Astrocyte of the spinal cord (primary cell): ENCODE data around the gene TC2N.
"Not testable (repeated sequence)": the region's sequence is repeated elsewhere in the genome, so short reads cannot be mapped to it uniquely, and the experiment has no call there.

Source experiments
- DNase-seq: peaks from one replicate; pipeline ENCODE4 v3.0.0; 2011; ENCODE audit warnings: low read depth, low spot score
- H3K4me3 ChIP-seq: 2 replicates; pipeline ENCODE4 v1.5.1; 2011; ENCODE audit warnings: low read depth, mild to moderate bottlenecking, low read length, moderate library complexity
- in situ Hi-C: cut with HindIII; loops from 2 replicates; pipeline ENCODE4 v1.10.0; 2017; ENCODE audit warnings: low sequenced_read_pairs
- TF ChIP-seq, protein P1 (sequence below): IDR thresholded peaks from 2 replicates; pipeline ENCODE4 v1.5.1; 2012; ENCODE audit warnings: low read depth, mild to moderate bottlenecking, low read length, inconsistent platforms

The TC2N gene

DNA sequence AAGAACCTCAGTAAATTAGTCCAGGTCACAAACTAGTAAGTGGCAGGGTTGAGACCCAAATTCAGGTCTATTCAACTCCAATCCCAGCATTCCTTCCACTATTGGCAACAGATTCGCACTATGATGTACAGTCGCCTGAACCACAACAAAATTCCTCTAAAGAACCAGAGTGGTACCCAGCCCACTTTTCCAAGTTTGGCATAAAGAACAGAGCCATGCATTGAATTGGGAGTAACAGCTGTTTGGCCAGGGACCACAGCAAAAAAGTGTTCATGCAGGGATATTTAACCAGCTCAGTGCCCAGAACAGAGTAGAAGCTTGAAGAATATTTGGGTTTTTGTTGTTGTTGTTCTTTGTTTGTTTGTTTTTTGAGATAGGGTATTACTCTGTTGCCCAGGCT is 9.7 kb downstream of the TC2N start:
- in situ Hi-C loops, result no loop called here

DNA sequence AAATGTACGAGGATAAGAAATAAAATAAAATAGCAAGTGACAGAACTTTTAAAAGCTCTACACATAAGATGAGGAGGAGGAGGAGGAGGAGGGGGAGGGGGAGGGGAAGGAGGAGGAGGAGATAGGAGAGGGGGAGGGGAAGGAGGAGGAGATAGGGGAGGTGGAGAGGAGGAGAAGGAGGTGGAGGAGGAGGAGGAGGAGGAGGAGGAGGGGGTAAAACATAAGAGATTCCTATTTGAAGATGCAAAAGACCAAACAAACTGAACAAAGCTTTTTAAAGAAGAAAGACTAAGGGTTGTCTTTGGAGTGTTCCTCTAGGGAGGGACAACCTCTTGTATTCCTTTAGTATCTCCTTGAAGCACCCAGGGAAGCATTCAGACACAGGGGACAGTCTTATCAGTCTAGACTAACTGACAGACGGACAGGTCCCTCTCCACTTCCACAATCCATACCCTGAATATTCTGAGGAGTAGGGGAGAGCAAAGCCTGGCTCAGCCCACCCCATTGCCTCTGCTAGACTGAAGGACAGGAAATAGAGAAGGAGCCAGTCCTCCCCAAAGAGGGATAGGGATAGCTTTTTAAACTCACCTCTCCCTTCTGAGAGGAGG is 12.9 kb downstream of the TC2N start:
- in situ Hi-C loops, result no loop called here
- no peak overlapping the region for H3K4me3 ChIP-seq
- DNase-seq, result no peak
- TF ChIP-seq, protein P1, sequence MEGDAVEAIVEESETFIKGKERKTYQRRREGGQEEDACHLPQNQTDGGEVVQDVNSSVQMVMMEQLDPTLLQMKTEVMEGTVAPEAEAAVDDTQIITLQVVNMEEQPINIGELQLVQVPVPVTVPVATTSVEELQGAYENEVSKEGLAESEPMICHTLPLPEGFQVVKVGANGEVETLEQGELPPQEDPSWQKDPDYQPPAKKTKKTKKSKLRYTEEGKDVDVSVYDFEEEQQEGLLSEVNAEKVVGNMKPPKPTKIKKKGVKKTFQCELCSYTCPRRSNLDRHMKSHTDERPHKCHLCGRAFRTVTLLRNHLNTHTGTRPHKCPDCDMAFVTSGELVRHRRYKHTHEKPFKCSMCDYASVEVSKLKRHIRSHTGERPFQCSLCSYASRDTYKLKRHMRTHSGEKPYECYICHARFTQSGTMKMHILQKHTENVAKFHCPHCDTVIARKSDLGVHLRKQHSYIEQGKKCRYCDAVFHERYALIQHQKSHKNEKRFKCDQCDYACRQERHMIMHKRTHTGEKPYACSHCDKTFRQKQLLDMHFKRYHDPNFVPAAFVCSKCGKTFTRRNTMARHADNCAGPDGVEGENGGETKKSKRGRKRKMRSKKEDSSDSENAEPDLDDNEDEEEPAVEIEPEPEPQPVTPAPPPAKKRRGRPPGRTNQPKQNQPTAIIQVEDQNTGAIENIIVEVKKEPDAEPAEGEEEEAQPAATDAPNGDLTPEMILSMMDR, result no peak

More for the DNA sequence above, 9.7 kb downstream of the TC2N start:
- TF ChIP-seq, protein P1, result no peak
- no peak overlapping the region for H3K4me3 ChIP-seq
- DNase-seq, result no peak

DNA sequence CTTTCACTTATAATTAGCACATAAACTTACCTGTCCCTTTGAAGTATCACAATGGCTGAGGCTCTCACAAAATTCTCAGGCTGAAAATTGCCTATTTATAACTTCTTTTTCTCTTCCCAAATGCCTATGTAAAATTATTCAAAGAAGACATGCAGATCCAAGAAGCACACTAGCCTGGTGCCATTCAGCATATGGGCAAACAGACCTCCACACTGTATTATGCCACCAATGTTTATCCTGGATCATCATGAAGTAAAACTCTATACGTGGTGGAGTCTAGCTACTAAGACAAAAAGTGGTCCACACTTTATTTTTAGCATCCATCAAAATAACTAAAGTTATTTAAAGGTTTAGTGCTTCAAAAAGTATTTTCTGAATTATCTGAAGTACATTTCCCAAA is 15.8 kb downstream of the TC2N start:
- DNase-seq, result no peak
- TF ChIP-seq, protein P1, result no peak
- in situ Hi-C loops, result no loop called here
- no peak overlapping the region for H3K4me3 ChIP-seq

DNA sequence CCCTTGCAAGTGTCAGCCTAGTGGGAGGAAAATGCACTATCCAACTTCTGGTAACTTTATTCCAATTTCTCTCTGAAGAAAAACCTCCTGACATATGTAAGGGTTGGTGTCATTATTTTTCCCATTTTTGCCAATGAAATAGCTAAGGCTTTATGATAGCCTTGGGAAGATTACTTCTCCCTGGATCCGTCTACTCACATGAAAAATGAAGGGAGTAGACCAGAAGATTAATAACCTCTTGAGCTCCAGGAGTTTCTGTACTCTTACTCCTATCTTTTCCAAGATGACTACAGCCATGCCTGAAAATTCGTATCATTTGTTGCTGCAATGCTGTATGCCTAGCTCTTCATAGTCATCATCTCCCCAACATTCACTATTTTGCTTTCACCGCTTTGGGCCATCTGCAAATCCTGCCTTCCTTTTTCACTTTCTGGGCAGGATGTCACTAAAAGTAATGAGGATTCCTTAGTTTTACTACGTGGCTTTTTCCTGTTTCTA is 18.8 kb downstream of the TC2N start:
- H3K4me3 ChIP-seq, result no peak overlapping the region
- in situ Hi-C loops, result no loop called here
- DNase-seq, result no peak
- TF ChIP-seq, protein P1, result no peak

DNA sequence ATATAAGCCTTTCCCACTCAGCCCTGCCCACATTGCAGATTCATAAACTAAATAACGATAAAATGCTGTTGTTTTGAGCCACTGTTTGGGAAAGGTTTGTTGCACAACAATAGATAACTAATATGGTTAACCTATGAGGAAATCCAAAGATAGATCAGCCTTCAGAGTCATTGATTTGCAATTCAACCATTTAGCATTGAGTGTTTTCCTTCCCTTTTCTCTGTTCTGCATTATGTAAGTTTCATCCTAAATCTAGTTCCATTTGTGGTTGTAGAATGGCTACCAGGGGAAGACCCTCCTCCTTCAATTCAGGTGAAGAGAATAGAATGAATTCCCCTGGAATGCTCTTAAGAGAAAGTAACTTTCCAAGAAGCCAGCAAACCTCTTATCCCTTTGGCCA is 19.6 kb downstream of the TC2N start:
- H3K4me3 ChIP-seq, result no peak overlapping the region
- TF ChIP-seq, protein P1, result no peak
- no peak for DNase-seq
- in situ Hi-C loops, result no loop called here

DNA sequence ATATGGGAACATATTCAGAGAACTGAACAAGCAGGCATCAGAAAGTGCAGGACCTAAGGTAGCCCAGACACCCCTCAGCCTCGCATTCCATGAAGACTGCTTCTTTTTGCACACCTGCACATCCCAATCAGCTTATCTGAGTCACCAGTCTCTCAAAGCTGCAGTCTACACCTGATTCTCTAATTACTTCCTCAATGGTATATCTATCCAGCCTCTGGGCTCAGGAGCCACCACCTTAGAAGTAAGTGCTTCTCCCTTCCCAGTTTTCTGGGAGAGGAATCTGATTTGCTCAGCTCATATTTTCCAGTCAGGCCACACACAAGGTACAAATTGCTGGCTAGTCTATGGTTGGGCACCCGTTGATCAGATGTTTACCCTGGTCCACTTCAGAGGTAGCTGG is 21.7 kb downstream of the TC2N start:
- no peak for DNase-seq
- H3K4me3 ChIP-seq, result no peak overlapping the region
- TF ChIP-seq, protein P1, result no peak
- in situ Hi-C loops, result no loop called here

DNA sequence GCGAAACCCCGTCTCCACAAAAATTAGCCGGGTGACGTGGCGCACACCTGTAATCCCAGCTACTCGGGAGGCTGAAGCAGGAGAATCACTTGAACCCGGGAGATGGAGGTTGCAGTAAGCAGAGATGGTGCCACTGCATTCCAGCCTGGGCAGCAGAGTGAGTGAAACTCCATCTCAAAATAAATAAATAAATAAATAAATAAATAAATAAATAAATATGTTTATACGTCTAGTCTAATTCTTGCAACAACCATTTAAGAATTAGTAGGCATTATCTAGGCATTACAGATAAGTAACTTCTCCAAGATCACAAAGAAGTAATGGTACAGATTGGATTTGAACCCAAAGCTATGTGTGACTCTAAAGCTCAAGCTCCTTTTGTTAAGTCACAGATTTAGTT is 22.3 kb downstream of the TC2N start:
- H3K4me3 ChIP-seq, DNase-seq, in situ Hi-C loops: not testable (repeated sequence)
